H9 (cell line): ENCODE measurements around the gene SLC23A2. TPM values are rescaled to one million over a fixed set of nuclear protein-coding genes. Genes with fewer than 3 reads are reported as not detected.

Experiments used
- DNase-seq: peaks from one replicate; pipeline ENCODE4 v3.0.0-alpha.2; 2017
- H2AFZ ChIP-seq: one replicate; pipeline ENCODE4 v1.6.1; 2013; ENCODE audit warnings: mild to moderate bottlenecking, low read length, control low read depth, moderate library complexity
- H2AK5ac ChIP-seq: 2 replicates; pipeline ENCODE4 v1.6.1; 2013; ENCODE audit warnings: low read length, control low read depth, mixed read lengths; ENCODE audit not compliant: insufficient read length
- H2BK120ac ChIP-seq: one replicate; pipeline ENCODE4 v1.6.1; 2013; ENCODE audit warnings: low read depth, mild to moderate bottlenecking, low read length, control low read depth, inconsistent platforms; ENCODE audit not compliant: poor library complexity, severe bottlenecking
- H2BK12ac ChIP-seq: 2 replicates; pipeline ENCODE4 v1.6.1; 2013; ENCODE audit warnings: low read length, control low read depth, mixed read lengths, low read depth; ENCODE audit not compliant: insufficient read length
- H2BK15ac ChIP-seq: 2 replicates; pipeline ENCODE4 v1.6.1; 2013; ENCODE audit warnings: low read depth, low read length, control low read depth
- H2BK20ac ChIP-seq: one replicate; pipeline ENCODE4 v1.6.1; 2013; ENCODE audit warnings: low read depth, mild to moderate bottlenecking, low read length, control low read depth, inconsistent platforms; ENCODE audit not compliant: poor library complexity, severe bottlenecking
- H2BK5ac ChIP-seq: 2 replicates; pipeline ENCODE4 v1.6.1; 2013; ENCODE audit warnings: low read length, control low read depth, mixed read lengths; ENCODE audit not compliant: insufficient read length
- H3K14ac ChIP-seq: 2 replicates; pipeline ENCODE4 v1.6.1; 2013; ENCODE audit warnings: low read length, control low read depth; ENCODE audit not compliant: insufficient read depth
- H3K18ac ChIP-seq: 2 replicates; pipeline ENCODE4 v1.6.1; 2013; ENCODE audit warnings: low read depth, mild to moderate bottlenecking, mixed read lengths, low read length, control low read depth; ENCODE audit not compliant: insufficient read length
- H3K23ac ChIP-seq: 2 replicates; pipeline ENCODE4 v1.6.1; 2013; ENCODE audit warnings: low read length, control low read depth, mixed read lengths, low read depth; ENCODE audit not compliant: insufficient read length
- H3K23me2 ChIP-seq: 2 replicates; pipeline ENCODE4 v1.6.1; 2013; ENCODE audit warnings: low read depth, mild to moderate bottlenecking, mixed read lengths, low read length, control low read depth; ENCODE audit not compliant: insufficient read length, poor library complexity, severe bottlenecking
- H3K27ac ChIP-seq: 2 replicates; pipeline ENCODE4 v1.5.1; 2013; ENCODE audit warnings: low read length, control low read depth, mixed read lengths, low read depth; ENCODE audit not compliant: insufficient read length
- H3K27me3 ChIP-seq: 2 replicates; pipeline ENCODE4 v1.6.1; 2013; ENCODE audit warnings: low read length, control low read depth, inconsistent platforms; ENCODE audit not compliant: insufficient read depth
- H3K4ac ChIP-seq: 2 replicates; pipeline ENCODE4 v1.6.1; 2013; ENCODE audit warnings: low read depth, mild to moderate bottlenecking, control low read depth, inconsistent platforms, low read length, moderate library complexity
- H3K4me1 ChIP-seq: 2 replicates; pipeline ENCODE4 v1.6.1; 2013; ENCODE audit warnings: low read length, control low read depth, inconsistent platforms; ENCODE audit not compliant: insufficient read depth
- H3K4me2 ChIP-seq: 2 replicates; pipeline ENCODE4 v1.6.1; 2013; ENCODE audit warnings: low read length, control low read depth, mixed read lengths; ENCODE audit not compliant: insufficient read length, insufficient read depth
- H3K56ac ChIP-seq: 2 replicates; pipeline ENCODE4 v1.6.1; 2013; ENCODE audit warnings: low read depth, mild to moderate bottlenecking, mixed read lengths, low read length, control low read depth; ENCODE audit not compliant: insufficient read length
- H3K79me1 ChIP-seq: 2 replicates; pipeline ENCODE4 v1.6.1; 2013; ENCODE audit warnings: low read depth, mild to moderate bottlenecking, moderate library complexity, low read length, control low read depth, inconsistent platforms; ENCODE audit not compliant: insufficient read depth, poor library complexity, severe bottlenecking
- H3K79me2 ChIP-seq: 2 replicates; pipeline ENCODE4 v1.6.1; 2013; ENCODE audit warnings: low read length, control low read depth, inconsistent platforms; ENCODE audit not compliant: insufficient read depth
- H3K9ac ChIP-seq: 2 replicates; pipeline ENCODE4 v1.6.1; 2013; ENCODE audit warnings: low read length, control low read depth, mixed read lengths; ENCODE audit not compliant: insufficient read length; ENCODE audit errors: extremely low read depth
- H3K9me3 ChIP-seq: one replicate; pipeline ENCODE4 v1.6.1; 2013; ENCODE audit warnings: low read depth, low read length, inconsistent platforms; ENCODE audit not compliant: control insufficient read depth
- H3T11ph ChIP-seq: one replicate; pipeline ENCODE4 v1.6.1; 2013; ENCODE audit warnings: mild to moderate bottlenecking, low read length, control low read depth, inconsistent platforms
- H4K20me1 ChIP-seq: one replicate; pipeline ENCODE4 v1.6.1; 2013; ENCODE audit not compliant: control insufficient read depth, insufficient read length, insufficient read depth
- H4K5ac ChIP-seq: 2 replicates; pipeline ENCODE4 v1.6.1; 2013; ENCODE audit warnings: low read depth, mild to moderate bottlenecking, mixed read lengths, low read length, control low read depth; ENCODE audit not compliant: insufficient read length
- H4K8ac ChIP-seq: replicated peaks from 2 replicates; pipeline ENCODE4 v1.6.1; 2013; ENCODE audit warnings: low read length, control low read depth, mixed read lengths, low read depth; ENCODE audit not compliant: insufficient read length
- H4K91ac ChIP-seq: 2 replicates; pipeline ENCODE4 v1.6.1; 2013; ENCODE audit warnings: low read depth, mild to moderate bottlenecking, moderate library complexity, mixed read lengths, low read length, control low read depth; ENCODE audit not compliant: insufficient read length
- H3K27ac Mint-ChIP-seq, 3 experiments: 2 replicates in 2 of 3; 3 replicates in 1 of 3; pipeline ENCODE4 v1.8.0; 2020 to 2021; ENCODE audit warnings: mixed read lengths in 3 of 3, mild to moderate bottlenecking in 1 of 3, moderate library complexity in 1 of 3
- H3K27me3 Mint-ChIP-seq: 2 replicates; pipeline ENCODE4 v1.8.0; 2021; ENCODE audit warnings: low read depth, mild to moderate bottlenecking, moderate library complexity, mixed read lengths
- H3K36me3 Mint-ChIP-seq, 3 experiments: 2 replicates in 2 of 3; 3 replicates in 1 of 3; pipeline ENCODE4 v1.8.0; 2020 to 2021; ENCODE audit warnings: low read depth in 3 of 3, mixed read lengths in 3 of 3; ENCODE audit not compliant: insufficient read depth in 1 of 3
- H3K4me1 Mint-ChIP-seq, 2 experiments: 2 replicates each; pipeline ENCODE4 v1.8.0; 2020; ENCODE audit warnings: mixed read lengths in 2 of 2
- H3K4me3 Mint-ChIP-seq, 2 experiments: 2 replicates in 1 of 2; 3 replicates in 1 of 2; pipeline ENCODE4 v1.8.0; 2020 to 2021; ENCODE audit warnings: mild to moderate bottlenecking in 2 of 2, mixed read lengths in 2 of 2, moderate library complexity in 1 of 2
- H3K9me3 Mint-ChIP-seq, 2 experiments: 2 replicates in 1 of 2; 3 replicates in 1 of 2; pipeline ENCODE4 v1.8.0; 2020; ENCODE audit warnings: mild to moderate bottlenecking in 2 of 2, mixed read lengths in 2 of 2, moderate library complexity in 1 of 2
- WGBS: extraction: QIAGEN DNeasy Blood & Tissue Kit; methylation state at CpG from one replicate; pipeline ENCODE4 v1.1.7; 2013; ENCODE audit warnings: missing lambda C conversion rate, low lambda C conversion rate, mixed read lengths; ENCODE audit not compliant: insufficient read length; ENCODE audit errors: extremely low coverage; 5-methylcytosine and 5-hydroxymethylcytosine counted together
- total RNA-seq: library from RNA; stranded (reverse); gene quantifications from 2 replicates; pipeline ENCODE4 v1.2.1, GENCODE V29; 2021
- TF ChIP-seq, protein P1 (sequence below): fragments of 200-600 bp; sonication (generic); conservative IDR thresholded peaks from 3 replicates; pipeline ENCODE4 v1.8.0; 2021; ENCODE audit warnings: antibody characterized with exemption, mild to moderate bottlenecking

SLC23A2 gene
- total RNA-seq, 1 experiment from 2014 or later = 16.5 TPM

- Histone ChIP-seq H4K5ac (no peak overlapping the region), H3K23ac (no peak overlapping the region), H2AK5ac (no peak overlapping the region), H3K27ac (no peak overlapping the region), H3K79me2 (no peaks in the 10 kb centered on the region), H2AFZ (no peak overlapping the region), H3K79me1 (no peaks in the 10 kb centered on the region), H4K91ac (no peak overlapping the region), H4K8ac (no peak overlapping the region), H2BK12ac (no peak overlapping the region), H3K4me1 (peaks cover 2% of the 10 kb centered on the region), H2BK20ac (no peak overlapping the region), H3T11ph (no peak overlapping the region), H2BK120ac (no peak overlapping the region), H3K9me3 (no peaks in the 10 kb centered on the region), H3K4ac (no peak overlapping the region), H3K56ac (no peak overlapping the region), H3K18ac (no peak overlapping the region), H2BK15ac (peak overlapping the region; percentile 73; the same call in 1 of the 2 replicates), H2BK5ac (no peak overlapping the region), H4K20me1 (no peaks in the 10 kb centered on the region), H3K23me2 (peaks cover 3% of the 10 kb centered on the region), H3K9ac (no peak overlapping the region), H3K4me2 (no peak overlapping the region), H3K27me3 (no peaks in the 10 kb centered on the region), H3K14ac (0 out of 2 replicates have a peak overlapping the region, but pooled peaks have one; percentile 33)
- no peak for DNase-seq
- H3K4me3 Mint-ChIP-seq = no peak overlapping the region
- TF ChIP-seq, protein P1, sequence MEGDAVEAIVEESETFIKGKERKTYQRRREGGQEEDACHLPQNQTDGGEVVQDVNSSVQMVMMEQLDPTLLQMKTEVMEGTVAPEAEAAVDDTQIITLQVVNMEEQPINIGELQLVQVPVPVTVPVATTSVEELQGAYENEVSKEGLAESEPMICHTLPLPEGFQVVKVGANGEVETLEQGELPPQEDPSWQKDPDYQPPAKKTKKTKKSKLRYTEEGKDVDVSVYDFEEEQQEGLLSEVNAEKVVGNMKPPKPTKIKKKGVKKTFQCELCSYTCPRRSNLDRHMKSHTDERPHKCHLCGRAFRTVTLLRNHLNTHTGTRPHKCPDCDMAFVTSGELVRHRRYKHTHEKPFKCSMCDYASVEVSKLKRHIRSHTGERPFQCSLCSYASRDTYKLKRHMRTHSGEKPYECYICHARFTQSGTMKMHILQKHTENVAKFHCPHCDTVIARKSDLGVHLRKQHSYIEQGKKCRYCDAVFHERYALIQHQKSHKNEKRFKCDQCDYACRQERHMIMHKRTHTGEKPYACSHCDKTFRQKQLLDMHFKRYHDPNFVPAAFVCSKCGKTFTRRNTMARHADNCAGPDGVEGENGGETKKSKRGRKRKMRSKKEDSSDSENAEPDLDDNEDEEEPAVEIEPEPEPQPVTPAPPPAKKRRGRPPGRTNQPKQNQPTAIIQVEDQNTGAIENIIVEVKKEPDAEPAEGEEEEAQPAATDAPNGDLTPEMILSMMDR = no peak
- H3K9me3 Mint-ChIP-seq = no peaks in the 10 kb centered on the region
- WGBS = no CpG with 5 or more reads among the region's 14 CpGs
- no peaks in the 10 kb centered on the region for H3K36me3 Mint-ChIP-seq
- H3K4me1 Mint-ChIP-seq = peaks cover 8 to 12% of the 10 kb centered on the region in 2 experiments
- peak overlapping the region in 1 of 3 experiments; percentile 44; a peak in 1 of 7 replicates for H3K27ac Mint-ChIP-seq
- no peaks in the 10 kb centered on the region; the same call in none of the 2 replicates for H3K27me3 Mint-ChIP-seq
These were observed 172.3 kb downstream of the SLC23A2 start for GRCh38 chr20:4828830-4829513.
